ENCODE data around the gene NIF3L1. TPM values are rescaled to one million over a fixed set of nuclear protein-coding genes. Genes with fewer than 3 reads are reported as not detected.
A peak's percentile ranks its signal among the peaks of the same experiment; 100 is the strongest.

Gene NIF3L1
- 51.1 and 53.8 TPM in 2 replicates for total RNA-seq (2014; rRNA removed; shearing (Covaris generic))

GRCh38 chr2:200888704-200889625 lies at the start of gene NIF3L1, which contains the start of gene PPIL3:
TSS of gene NIF3L1 (plus strand) at chr2:200889371. CDS start at chr2:200891944, 2,573 bp downstream.
TSS of gene PPIL3 (minus strand) at chr2:200889077. CDS start at chr2:200887615, 1,462 bp downstream.
- peak; percentile 99 for DNase-seq (ENCODE audit: low read depth)

- no peak for DNase-seq (ENCODE audit: low read depth)
Observed at GRCh38 chr2:200839513-200839912, 49.7 kb upstream of the NIF3L1 start.

GRCh38 chr2:200843993-200844948 lies 44.9 kb upstream of the NIF3L1 start:
- no peak for DNase-seq (ENCODE audit: low read depth)

- DNase-seq (ENCODE audit: low read depth): no peak
Observed at GRCh38 chr2:200845194-200845593, 44.0 kb upstream of the NIF3L1 start.

GRCh38 chr2:200845669-200846325 lies 43.4 kb upstream of the NIF3L1 start:
- no peak for DNase-seq (ENCODE audit: low read depth)

- DNase-seq (ENCODE audit: low read depth): no peak
Observed at GRCh38 chr2:200847269-200847668, 41.9 kb upstream of the NIF3L1 start.

GRCh38 chr2:200847939-200848338 lies 41.2 kb upstream of the NIF3L1 start:
- no peak for DNase-seq (ENCODE audit: low read depth)

GRCh38 chr2:200850512-200851256 lies 38.5 kb upstream of the NIF3L1 start:
- no peak for DNase-seq (ENCODE audit: low read depth)

- DNase-seq (ENCODE audit: low read depth): no peak
Observed at GRCh38 chr2:200851398-200852248, 37.5 kb upstream of the NIF3L1 start.

GRCh38 chr2:200852605-200853004 lies 36.6 kb upstream of the NIF3L1 start:
- DNase-seq (ENCODE audit: low read depth): no peak

GRCh38 chr2:200856806-200857205 lies 32.4 kb upstream of the NIF3L1 start:
- DNase-seq (ENCODE audit: low read depth): no peak

GRCh38 chr2:200860092-200860795 lies 28.9 kb upstream of the NIF3L1 start:
- DNase-seq (ENCODE audit: low read depth): no peak

GRCh38 chr2:200861617-200862155 lies 27.5 kb upstream of the NIF3L1 start:
- DNase-seq (ENCODE audit: low read depth): no peak

GRCh38 chr2:200862532-200863000 lies 26.6 kb upstream of the NIF3L1 start:
- peak; percentile 61 for DNase-seq (ENCODE audit: low read depth)

- peak; percentile 19 for DNase-seq (ENCODE audit: low read depth)
Observed at GRCh38 chr2:200863782-200864175, 25.4 kb upstream of the NIF3L1 start.

GRCh38 chr2:200864176-200865034 lies 24.8 kb upstream of the NIF3L1 start, which contains the start of gene CLK1:
TSS of gene CLK1 (minus strand) at chr2:200864658. CDS start at chr2:200861862, 2,796 bp downstream.
- peak; percentile 93 for DNase-seq (ENCODE audit: low read depth)

GRCh38 chr2:200869014-200869413 lies 20.2 kb upstream of the NIF3L1 start:
- no peak for DNase-seq (ENCODE audit: low read depth)

GRCh38 chr2:200871151-200871550 lies 18.0 kb upstream of the NIF3L1 start:
- no peak for DNase-seq (ENCODE audit: low read depth)
